H9 (cell line): Measurements from ENCODE around the gene DUOX1. TPM values are rescaled to one million over a fixed set of nuclear protein-coding genes. Genes with fewer than 3 reads are reported as not detected.

Source experiments
- DNase-seq: peaks from one replicate; pipeline ENCODE4 v3.0.0-alpha.2; 2017
- H2AFZ ChIP-seq: one replicate; pipeline ENCODE4 v1.6.1; 2013; ENCODE audit warnings: mild to moderate bottlenecking, low read length, control low read depth, moderate library complexity
- H2AK5ac ChIP-seq: 2 replicates; pipeline ENCODE4 v1.6.1; 2013; ENCODE audit warnings: low read length, control low read depth, mixed read lengths; ENCODE audit not compliant: insufficient read length
- H2BK120ac ChIP-seq: one replicate; pipeline ENCODE4 v1.6.1; 2013; ENCODE audit warnings: low read depth, mild to moderate bottlenecking, low read length, control low read depth, inconsistent platforms; ENCODE audit not compliant: poor library complexity, severe bottlenecking
- H2BK12ac ChIP-seq: 2 replicates; pipeline ENCODE4 v1.6.1; 2013; ENCODE audit warnings: low read length, control low read depth, mixed read lengths, low read depth; ENCODE audit not compliant: insufficient read length
- H2BK15ac ChIP-seq: 2 replicates; pipeline ENCODE4 v1.6.1; 2013; ENCODE audit warnings: low read depth, low read length, control low read depth
- H2BK20ac ChIP-seq: one replicate; pipeline ENCODE4 v1.6.1; 2013; ENCODE audit warnings: low read depth, mild to moderate bottlenecking, low read length, control low read depth, inconsistent platforms; ENCODE audit not compliant: poor library complexity, severe bottlenecking
- H2BK5ac ChIP-seq: 2 replicates; pipeline ENCODE4 v1.6.1; 2013; ENCODE audit warnings: low read length, control low read depth, mixed read lengths; ENCODE audit not compliant: insufficient read length
- H3K14ac ChIP-seq: 2 replicates; pipeline ENCODE4 v1.6.1; 2013; ENCODE audit warnings: low read length, control low read depth; ENCODE audit not compliant: insufficient read depth
- H3K18ac ChIP-seq: 2 replicates; pipeline ENCODE4 v1.6.1; 2013; ENCODE audit warnings: low read depth, mild to moderate bottlenecking, mixed read lengths, low read length, control low read depth; ENCODE audit not compliant: insufficient read length
- H3K23ac ChIP-seq: 2 replicates; pipeline ENCODE4 v1.6.1; 2013; ENCODE audit warnings: low read length, control low read depth, mixed read lengths, low read depth; ENCODE audit not compliant: insufficient read length
- H3K23me2 ChIP-seq: 2 replicates; pipeline ENCODE4 v1.6.1; 2013; ENCODE audit warnings: low read depth, mild to moderate bottlenecking, mixed read lengths, low read length, control low read depth; ENCODE audit not compliant: insufficient read length, poor library complexity, severe bottlenecking
- H3K27ac ChIP-seq: 2 replicates; pipeline ENCODE4 v1.5.1; 2013; ENCODE audit warnings: low read length, control low read depth, mixed read lengths, low read depth; ENCODE audit not compliant: insufficient read length
- H3K27me3 ChIP-seq: 2 replicates; pipeline ENCODE4 v1.6.1; 2013; ENCODE audit warnings: low read length, control low read depth, inconsistent platforms; ENCODE audit not compliant: insufficient read depth
- H3K4ac ChIP-seq: 2 replicates; pipeline ENCODE4 v1.6.1; 2013; ENCODE audit warnings: low read depth, mild to moderate bottlenecking, control low read depth, inconsistent platforms, low read length, moderate library complexity
- H3K4me1 ChIP-seq: 2 replicates; pipeline ENCODE4 v1.6.1; 2013; ENCODE audit warnings: low read length, control low read depth, inconsistent platforms; ENCODE audit not compliant: insufficient read depth
- H3K4me2 ChIP-seq: 2 replicates; pipeline ENCODE4 v1.6.1; 2013; ENCODE audit warnings: low read length, control low read depth, mixed read lengths; ENCODE audit not compliant: insufficient read length, insufficient read depth
- H3K56ac ChIP-seq: 2 replicates; pipeline ENCODE4 v1.6.1; 2013; ENCODE audit warnings: low read depth, mild to moderate bottlenecking, mixed read lengths, low read length, control low read depth; ENCODE audit not compliant: insufficient read length
- H3K79me1 ChIP-seq: 2 replicates; pipeline ENCODE4 v1.6.1; 2013; ENCODE audit warnings: low read depth, mild to moderate bottlenecking, moderate library complexity, low read length, control low read depth, inconsistent platforms; ENCODE audit not compliant: insufficient read depth, poor library complexity, severe bottlenecking
- H3K79me2 ChIP-seq: 2 replicates; pipeline ENCODE4 v1.6.1; 2013; ENCODE audit warnings: low read length, control low read depth, inconsistent platforms; ENCODE audit not compliant: insufficient read depth
- H3K9ac ChIP-seq: 2 replicates; pipeline ENCODE4 v1.6.1; 2013; ENCODE audit warnings: low read length, control low read depth, mixed read lengths; ENCODE audit not compliant: insufficient read length; ENCODE audit errors: extremely low read depth
- H3K9me3 ChIP-seq: one replicate; pipeline ENCODE4 v1.6.1; 2013; ENCODE audit warnings: low read depth, low read length, inconsistent platforms; ENCODE audit not compliant: control insufficient read depth
- H3T11ph ChIP-seq: one replicate; pipeline ENCODE4 v1.6.1; 2013; ENCODE audit warnings: mild to moderate bottlenecking, low read length, control low read depth, inconsistent platforms
- H4K20me1 ChIP-seq: one replicate; pipeline ENCODE4 v1.6.1; 2013; ENCODE audit not compliant: control insufficient read depth, insufficient read length, insufficient read depth
- H4K5ac ChIP-seq: 2 replicates; pipeline ENCODE4 v1.6.1; 2013; ENCODE audit warnings: low read depth, mild to moderate bottlenecking, mixed read lengths, low read length, control low read depth; ENCODE audit not compliant: insufficient read length
- H4K8ac ChIP-seq: replicated peaks from 2 replicates; pipeline ENCODE4 v1.6.1; 2013; ENCODE audit warnings: low read length, control low read depth, mixed read lengths, low read depth; ENCODE audit not compliant: insufficient read length
- H4K91ac ChIP-seq: 2 replicates; pipeline ENCODE4 v1.6.1; 2013; ENCODE audit warnings: low read depth, mild to moderate bottlenecking, moderate library complexity, mixed read lengths, low read length, control low read depth; ENCODE audit not compliant: insufficient read length
- H3K27ac Mint-ChIP-seq, 3 experiments: 2 replicates in 2 of 3; 3 replicates in 1 of 3; pipeline ENCODE4 v1.8.0; 2020 to 2021; ENCODE audit warnings: mixed read lengths in 3 of 3, mild to moderate bottlenecking in 1 of 3, moderate library complexity in 1 of 3
- H3K27me3 Mint-ChIP-seq: 2 replicates; pipeline ENCODE4 v1.8.0; 2021; ENCODE audit warnings: low read depth, mild to moderate bottlenecking, moderate library complexity, mixed read lengths
- H3K36me3 Mint-ChIP-seq, 3 experiments: 2 replicates in 2 of 3; 3 replicates in 1 of 3; pipeline ENCODE4 v1.8.0; 2020 to 2021; ENCODE audit warnings: low read depth in 3 of 3, mixed read lengths in 3 of 3; ENCODE audit not compliant: insufficient read depth in 1 of 3
- H3K4me1 Mint-ChIP-seq, 2 experiments: 2 replicates each; pipeline ENCODE4 v1.8.0; 2020; ENCODE audit warnings: mixed read lengths in 2 of 2
- H3K4me3 Mint-ChIP-seq, 2 experiments: 2 replicates in 1 of 2; 3 replicates in 1 of 2; pipeline ENCODE4 v1.8.0; 2020 to 2021; ENCODE audit warnings: mild to moderate bottlenecking in 2 of 2, mixed read lengths in 2 of 2, moderate library complexity in 1 of 2
- H3K9me3 Mint-ChIP-seq, 2 experiments: 2 replicates in 1 of 2; 3 replicates in 1 of 2; pipeline ENCODE4 v1.8.0; 2020; ENCODE audit warnings: mild to moderate bottlenecking in 2 of 2, mixed read lengths in 2 of 2, moderate library complexity in 1 of 2
- CTCF ChIP-seq: fragments of 200-600 bp; sonication (generic); conservative IDR thresholded peaks from 3 replicates; pipeline ENCODE4 v1.8.0; 2021; ENCODE audit warnings: antibody characterized with exemption, mild to moderate bottlenecking
- WGBS: extraction: QIAGEN DNeasy Blood & Tissue Kit; methylation state at CpG from one replicate; pipeline ENCODE4 v1.1.7; 2013; ENCODE audit warnings: missing lambda C conversion rate, low lambda C conversion rate, mixed read lengths; ENCODE audit not compliant: insufficient read length; ENCODE audit errors: extremely low coverage; 5-methylcytosine and 5-hydroxymethylcytosine counted together
- total RNA-seq: library from RNA; stranded (reverse); gene quantifications from 2 replicates; pipeline ENCODE4 v1.2.1, GENCODE V29; 2021

The DUOX1 gene
- total RNA-seq, 1 experiment from 2014 or later = 2.6 TPM

- Histone ChIP-seq H3T11ph (no peak overlapping the region), H3K56ac (no peak overlapping the region), H3K23me2 (no peaks in the 10 kb centered on the region), H3K4me2 (peak overlapping the region; percentile 13), H2BK5ac (no peak overlapping the region), H2AFZ (no peak overlapping the region), H2BK20ac (no peak overlapping the region), H3K9me3 (no peaks in the 10 kb centered on the region), H2BK12ac (no peak overlapping the region), H2BK120ac (no peak overlapping the region), H3K79me2 (no peaks in the 10 kb centered on the region), H3K27me3 (no peaks in the 10 kb centered on the region), H3K27ac (no peak overlapping the region), H3K14ac (no peak overlapping the region), H4K5ac (no peak overlapping the region), H3K4ac (no peak overlapping the region), H3K18ac (no peak overlapping the region), H3K23ac (no peak overlapping the region), H2BK15ac (no peak overlapping the region), H4K8ac (no peak overlapping the region), H4K91ac (no peak overlapping the region), H2AK5ac (no peak overlapping the region), H4K20me1 (no peaks in the 10 kb centered on the region), H3K9ac (no peak overlapping the region), H3K79me1 (no peaks in the 10 kb centered on the region), H3K4me1 (peaks cover 7% of the 10 kb centered on the region)
- Mint-ChIP-seq H3K27me3 (peaks cover 2% of the 10 kb centered on the region; the same call in 1 of the 2 replicates), H3K36me3 (peaks cover 0 to 12% (median 2%) of the 10 kb centered on the region in 3 experiments; a peak in 5 of 7 replicates), H3K9me3 (no peaks in the 10 kb centered on the region), H3K4me1 (peaks cover 34 to 40% of the 10 kb centered on the region in 2 experiments), H3K27ac (peak overlapping the region in 1 of 3 experiments; percentile 42; a peak in 1 of 7 replicates), H3K4me3 (peak overlapping the region; percentile 54 to 71)
- no peak; the same call in 2 of the 3 replicates for TF ChIP-seq CTCF
- DNase-seq = no peak
- WGBS = no CpG with 5 or more reads among the region's 9 CpGs
Measured at GRCh38 chr15:45167631-45168205, 37.9 kb downstream of the DUOX1 start.
